Neural progenitor cell (in vitro differentiated cells): ENCODE measurements around the gene ZSCAN9.

Experiments used
- EZH2 ChIP-seq: fragments of 200-600 bp; sonication (generic); IDR thresholded peaks from 2 replicates; pipeline ENCODE4 v1.6.1; 2017; ENCODE audit warnings: antibody characterized with exemption, mild to moderate bottlenecking, moderate library complexity
- TF ChIP-seq, protein P1 (sequence below): fragments of 200-600 bp; sonication (generic); IDR thresholded peaks from 2 replicates; pipeline ENCODE4 v1.5.1; 2017; ENCODE audit warnings: antibody characterized with exemption, mild to moderate bottlenecking

DNA sequence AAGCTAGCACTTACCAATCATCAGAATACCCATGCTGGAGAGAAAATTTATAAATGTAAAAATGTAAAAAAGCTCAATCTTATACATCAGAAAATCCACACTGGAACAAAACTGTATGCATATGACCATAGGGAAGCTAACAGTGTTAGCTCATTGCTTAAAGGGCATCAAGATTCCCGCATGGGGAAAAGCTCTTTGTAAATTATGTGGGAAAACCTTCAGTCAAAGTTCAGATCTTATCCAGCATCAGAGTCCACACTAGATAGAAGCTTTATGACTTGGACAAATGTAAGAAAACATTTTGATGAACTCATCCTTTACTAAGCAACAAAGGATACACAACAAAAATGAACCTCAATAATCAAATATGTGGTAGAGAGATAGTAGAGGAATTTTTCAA is 48.7 kb upstream of the ZSCAN9 start:
- TF ChIP-seq, protein P1, sequence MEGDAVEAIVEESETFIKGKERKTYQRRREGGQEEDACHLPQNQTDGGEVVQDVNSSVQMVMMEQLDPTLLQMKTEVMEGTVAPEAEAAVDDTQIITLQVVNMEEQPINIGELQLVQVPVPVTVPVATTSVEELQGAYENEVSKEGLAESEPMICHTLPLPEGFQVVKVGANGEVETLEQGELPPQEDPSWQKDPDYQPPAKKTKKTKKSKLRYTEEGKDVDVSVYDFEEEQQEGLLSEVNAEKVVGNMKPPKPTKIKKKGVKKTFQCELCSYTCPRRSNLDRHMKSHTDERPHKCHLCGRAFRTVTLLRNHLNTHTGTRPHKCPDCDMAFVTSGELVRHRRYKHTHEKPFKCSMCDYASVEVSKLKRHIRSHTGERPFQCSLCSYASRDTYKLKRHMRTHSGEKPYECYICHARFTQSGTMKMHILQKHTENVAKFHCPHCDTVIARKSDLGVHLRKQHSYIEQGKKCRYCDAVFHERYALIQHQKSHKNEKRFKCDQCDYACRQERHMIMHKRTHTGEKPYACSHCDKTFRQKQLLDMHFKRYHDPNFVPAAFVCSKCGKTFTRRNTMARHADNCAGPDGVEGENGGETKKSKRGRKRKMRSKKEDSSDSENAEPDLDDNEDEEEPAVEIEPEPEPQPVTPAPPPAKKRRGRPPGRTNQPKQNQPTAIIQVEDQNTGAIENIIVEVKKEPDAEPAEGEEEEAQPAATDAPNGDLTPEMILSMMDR, result no peak
- TF ChIP-seq EZH2, result no peak
